Mesenchymal stem cell (in vitro differentiated cells and primary cell): ENCODE results near the gene IRF2BP1.

Experiments
- DNase-seq: peaks from one replicate; pipeline ENCODE4 v3.0.0-alpha.2; 2013
- H2AFZ ChIP-seq: one replicate; pipeline ENCODE4 v1.6.1; 2013; ENCODE audit warnings: low read depth, mild to moderate bottlenecking, control low read depth, inconsistent platforms, low read length, moderate library complexity
- H2AK5ac ChIP-seq: 2 replicates; pipeline ENCODE4 v1.6.1; 2013; ENCODE audit warnings: low read length, moderate library complexity, mild to moderate bottlenecking, inconsistent platforms; ENCODE audit not compliant: severe bottlenecking
- H2BK120ac ChIP-seq: one replicate; pipeline ENCODE4 v1.6.1; 2013; ENCODE audit warnings: low read depth, mild to moderate bottlenecking, inconsistent platforms, low read length, moderate library complexity
- H2BK12ac ChIP-seq, 2 experiments: one replicate each; pipeline ENCODE4 v1.6.1; 2013; ENCODE audit warnings: inconsistent platforms in 2 of 2, low read length in 2 of 2, mild to moderate bottlenecking in 2 of 2, moderate library complexity in 2 of 2, control low read depth in 1 of 2
- H2BK15ac ChIP-seq: one replicate; pipeline ENCODE4 v1.6.1; 2013; ENCODE audit warnings: mild to moderate bottlenecking, low read depth, inconsistent platforms; ENCODE audit not compliant: poor library complexity, severe bottlenecking
- H2BK5ac ChIP-seq: 2 replicates; pipeline ENCODE4 v1.6.1; 2013; ENCODE audit warnings: low read depth, mild to moderate bottlenecking, low read length, control low read depth, inconsistent platforms; ENCODE audit not compliant: poor library complexity, severe bottlenecking
- H3K14ac ChIP-seq, 2 experiments: one replicate each; pipeline ENCODE4 v1.6.1; 2013; ENCODE audit warnings: inconsistent platforms in 2 of 2, low read length in 2 of 2, control low read depth in 1 of 2, mild to moderate bottlenecking in 1 of 2, moderate library complexity in 1 of 2
- H3K18ac ChIP-seq, 2 experiments: one replicate each; pipeline ENCODE4 v1.6.1; 2013; ENCODE audit warnings: inconsistent platforms in 2 of 2, low read length in 2 of 2, control low read depth in 1 of 2, low read depth in 1 of 2, mild to moderate bottlenecking in 1 of 2
- H3K23ac ChIP-seq, 2 experiments: one replicate each; pipeline ENCODE4 v1.6.1; 2013; ENCODE audit warnings: inconsistent platforms in 2 of 2, low read length in 2 of 2, mild to moderate bottlenecking in 2 of 2, moderate library complexity in 2 of 2, control low read depth in 1 of 2
- H3K27ac ChIP-seq: 2 replicates; pipeline ENCODE4 v1.5.1; 2013; ENCODE audit warnings: mild to moderate bottlenecking, moderate library complexity, low read length, control low read depth, inconsistent platforms; ENCODE audit not compliant: poor library complexity, severe bottlenecking
- H3K27me3 ChIP-seq, 2 experiments: 2 replicates each; pipeline versions ENCODE4 v1.6.1 to v1.7.0; 2013; ENCODE audit warnings: low read length in 2 of 2, mild to moderate bottlenecking in 2 of 2, moderate library complexity in 2 of 2, control low read depth in 1 of 2, inconsistent platforms in 1 of 2; ENCODE audit not compliant: control insufficient read depth in 1 of 2, insufficient read depth in 1 of 2
- H3K36me3 ChIP-seq, 2 experiments: 2 replicates each; pipeline versions ENCODE4 v1.6.1 to v1.7.0; 2013; ENCODE audit warnings: low read length in 2 of 2, control low read depth in 1 of 2, inconsistent platforms in 1 of 2, low read depth in 1 of 2, mild to moderate bottlenecking in 1 of 2; ENCODE audit not compliant: insufficient read depth in 2 of 2, control insufficient read depth in 1 of 2
- H3K4ac ChIP-seq, 2 experiments: one replicate each; pipeline ENCODE4 v1.6.1; 2013; ENCODE audit warnings: inconsistent platforms in 2 of 2, low read length in 2 of 2, mild to moderate bottlenecking in 2 of 2, moderate library complexity in 2 of 2, control low read depth in 1 of 2, low read depth in 1 of 2
- H3K4me1 ChIP-seq: 2 replicates; pipeline ENCODE4 v1.6.1; 2013; ENCODE audit warnings: low read depth, low read length, control low read depth; ENCODE audit not compliant: control insufficient read depth, insufficient read depth
- H3K4me2 ChIP-seq: 2 replicates; pipeline ENCODE4 v1.6.1; 2013; ENCODE audit warnings: low read length, mild to moderate bottlenecking, inconsistent platforms; ENCODE audit not compliant: poor library complexity, severe bottlenecking
- H3K4me3 ChIP-seq, 2 experiments: 2 replicates each; pipeline versions ENCODE4 v1.5.1 to v1.7.0; 2013; ENCODE audit warnings: low read length in 2 of 2, mild to moderate bottlenecking in 2 of 2, control low read depth in 1 of 2, low read depth in 1 of 2; ENCODE audit not compliant: insufficient read depth in 1 of 2
- H3K79me1 ChIP-seq: replicated peaks from 2 replicates; pipeline ENCODE4 v1.6.1; 2013; ENCODE audit warnings: mild to moderate bottlenecking, control low read depth, low read length, inconsistent platforms; ENCODE audit not compliant: poor library complexity, severe bottlenecking
- H3K9ac ChIP-seq: 2 replicates; pipeline ENCODE4 v1.7.0; 2013; ENCODE audit warnings: mild to moderate bottlenecking, low read length, moderate library complexity
- H3K9me3 ChIP-seq: 2 replicates; pipeline ENCODE4 v1.7.0; 2013; ENCODE audit warnings: mild to moderate bottlenecking, low read length; ENCODE audit not compliant: control insufficient read depth
- H4K8ac ChIP-seq: one replicate; pipeline ENCODE4 v1.6.1; 2013; ENCODE audit warnings: inconsistent platforms, mild to moderate bottlenecking, low read length, moderate library complexity
- H4K91ac ChIP-seq: one replicate; pipeline ENCODE4 v1.6.1; 2013; ENCODE audit warnings: mild to moderate bottlenecking, low read length, inconsistent platforms
- WGBS: methylation state at CpG from one replicate; pipeline ENCODE4 v1.1.7; 2013; ENCODE audit warnings: mixed read lengths; 5-methylcytosine and 5-hydroxymethylcytosine counted together

The IRF2BP1 gene

DNA sequence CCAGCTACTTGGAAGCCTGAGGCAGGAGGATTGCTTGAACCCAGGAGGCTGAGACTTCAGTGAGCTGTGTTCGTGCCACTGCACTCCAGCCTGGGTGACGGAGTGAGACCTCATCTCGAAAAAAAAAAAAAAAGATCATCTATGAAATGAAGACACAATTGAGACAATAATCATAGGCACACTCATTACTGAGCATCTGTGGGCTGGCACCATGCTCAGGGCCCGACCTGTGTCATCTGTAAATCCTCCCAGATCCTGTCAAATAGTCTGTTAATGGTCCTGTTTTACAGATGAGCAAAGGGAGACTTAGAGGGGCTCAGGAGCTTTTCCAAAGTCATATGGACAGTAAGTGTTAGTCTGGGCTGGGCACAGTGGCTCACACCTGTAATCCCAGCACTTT lies 32.8 kb upstream of the IRF2BP1 start:
- Histone ChIP-seq H2BK15ac (no peak overlapping the region), H3K4me2 (no peak overlapping the region), H3K36me3 (no peaks in the 10 kb centered on the region), H3K27ac (no peak overlapping the region), H3K18ac (no peak overlapping the region), H2AK5ac (no peak overlapping the region), H2AFZ (no peak overlapping the region), H3K4me1 (no peaks in the 10 kb centered on the region), H3K4ac (no peak overlapping the region), H4K91ac (no peak overlapping the region), H3K9me3 (no peaks in the 10 kb centered on the region), H3K23ac (no peak overlapping the region), H3K9ac (no peak overlapping the region), H3K27me3 (peaks cover 9 to 49% of the 10 kb centered on the region in 2 experiments), H2BK5ac (no peak overlapping the region), H3K14ac (no peak overlapping the region), H3K79me1 (no peaks in the 10 kb centered on the region), H2BK120ac (no peak overlapping the region), H4K8ac (no peak overlapping the region), H2BK12ac (no peak overlapping the region), H3K4me3 (no peak overlapping the region)
- DNase-seq = no peak
- 72% methylated on average over 3 of the region's 4 CpGs for WGBS

DNA sequence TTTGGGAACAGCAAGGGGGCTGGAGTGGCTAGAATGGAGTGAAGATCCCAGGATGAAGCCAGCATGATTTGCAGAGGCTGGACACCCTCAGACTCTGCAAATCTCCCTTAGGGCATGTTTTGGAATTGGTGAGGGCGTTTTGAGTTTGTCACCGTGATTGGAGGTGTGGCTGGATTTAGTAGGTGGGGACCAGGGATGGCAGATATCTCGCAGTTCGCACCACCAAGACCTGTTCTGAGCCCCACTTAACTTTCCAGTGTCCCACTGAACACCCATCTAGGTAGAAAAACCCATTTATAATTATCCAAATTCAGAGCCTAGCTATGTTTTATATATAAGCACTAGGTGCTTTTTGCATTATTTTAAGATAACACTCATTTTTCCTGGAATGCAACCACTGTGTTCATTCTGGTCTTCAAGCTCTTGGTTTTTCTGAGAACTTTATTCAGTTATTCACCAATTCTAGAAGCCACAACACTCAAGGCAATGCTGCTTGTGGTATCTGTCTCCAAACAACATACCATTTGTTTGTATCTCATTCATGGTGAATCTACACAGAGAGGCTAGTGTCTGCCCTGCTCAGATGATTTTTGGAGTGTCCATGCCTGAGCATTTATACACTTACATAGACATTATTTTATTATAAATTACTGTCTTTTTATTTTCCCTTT lies 31.6 kb upstream of the IRF2BP1 start:
- Histone ChIP-seq H3K4me2 (no peak overlapping the region), H3K14ac (no peak overlapping the region), H3K18ac (no peak overlapping the region), H2BK120ac (no peak overlapping the region), H3K9ac (no peak overlapping the region), H2AFZ (no peak overlapping the region), H3K4me1 (no peaks in the 10 kb centered on the region), H3K4me3 (no peak overlapping the region), H3K4ac (no peak overlapping the region), H3K27ac (no peak overlapping the region), H2AK5ac (no peak overlapping the region), H2BK5ac (no peak overlapping the region), H3K36me3 (no peaks in the 10 kb centered on the region), H3K9me3 (no peaks in the 10 kb centered on the region), H3K23ac (no peak overlapping the region), H2BK12ac (no peak overlapping the region), H4K8ac (no peak overlapping the region), H3K79me1 (no peaks in the 10 kb centered on the region), H3K27me3 (peaks cover 9 to 57% of the 10 kb centered on the region in 2 experiments), H2BK15ac (no peak overlapping the region), H4K91ac (no peak overlapping the region)
- WGBS = 80% methylated on average over 1 of the region's 4 CpGs
- no peak for DNase-seq

DNA sequence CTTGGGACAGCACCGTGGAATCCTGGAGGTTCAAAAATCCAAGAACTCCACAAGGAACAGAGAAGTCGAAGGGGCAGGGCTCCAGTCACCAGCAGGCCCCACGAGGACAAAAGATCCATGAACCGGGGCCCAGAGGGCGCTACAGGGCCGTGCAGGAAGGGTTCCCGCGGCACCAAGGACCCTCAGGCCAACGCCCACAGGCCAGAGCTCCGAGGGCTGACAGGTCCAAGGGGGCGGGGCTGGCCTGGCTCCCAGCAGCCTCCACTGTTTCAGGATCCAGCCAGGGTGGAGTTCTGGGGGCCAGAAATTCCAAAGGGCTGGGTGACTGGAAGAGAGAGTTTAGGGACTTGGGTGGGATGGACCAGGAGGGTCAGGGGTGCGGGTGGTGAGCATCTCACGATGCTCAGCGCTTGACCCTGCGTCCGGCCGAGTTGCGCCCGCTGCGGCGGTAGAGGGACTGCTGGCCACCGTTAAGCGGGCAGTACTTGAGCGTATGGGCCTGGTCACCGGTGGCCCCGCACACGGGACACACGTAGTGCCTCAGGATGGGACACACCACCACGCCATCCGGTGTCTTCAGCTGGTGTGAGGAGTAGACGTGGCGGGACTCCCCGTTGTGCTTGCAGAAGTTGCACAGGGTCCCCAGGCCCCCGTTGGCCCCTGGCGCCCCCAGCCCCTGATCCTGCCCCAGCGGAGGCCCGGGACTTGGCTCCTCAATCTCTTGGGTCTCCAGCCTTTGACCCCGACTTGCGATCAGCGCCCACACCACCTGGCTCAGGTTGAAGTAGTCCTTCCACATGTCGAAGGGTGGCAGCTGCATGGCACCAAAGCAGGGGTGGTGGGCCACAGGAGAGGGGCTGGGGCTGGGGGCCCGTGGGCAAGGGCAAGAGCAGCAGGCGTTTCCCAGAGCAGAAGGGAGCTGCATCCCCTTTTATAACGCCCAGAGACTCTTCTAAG lies 28.2 kb upstream of the IRF2BP1 start, which contains the start of gene NANOS2:
TSS of gene NANOS2 (minus strand) at position 905 of the 957 bp plus-strand sequence. CDS start at position 820, 85 bp downstream.
- DNase-seq = no peak
- Histone ChIP-seq H3K27ac (no peak within 1 kb of the TSS), H3K36me3 (no peaks in the 10 kb centered on the region), H3K9me3 (no peaks in the 10 kb centered on the region), H2BK12ac (no peak within 1 kb of the TSS), H3K79me1 (no peaks in the 10 kb centered on the region), H2BK15ac (no peak within 1 kb of the TSS), H3K4me2 (no peak within 1 kb of the TSS), H3K4me1 (no peaks in the 10 kb centered on the region), H4K8ac (no peak within 1 kb of the TSS), H3K14ac (no peak within 1 kb of the TSS), H3K23ac (no peak within 1 kb of the TSS), H3K4me3 (no peak within 1 kb of the TSS), H3K27me3 (peaks cover 5 to 62% of the 10 kb centered on the region in 2 experiments), H2AFZ (no peak within 1 kb of the TSS), H4K91ac (no peak within 1 kb of the TSS), H3K4ac (no peak within 1 kb of the TSS), H2BK120ac (no peak within 1 kb of the TSS), H3K18ac (no peak within 1 kb of the TSS), H2AK5ac (no peak within 1 kb of the TSS), H3K9ac (no peak within 1 kb of the TSS), H2BK5ac (no peak within 1 kb of the TSS)
- 70% methylated on average over 44 of the region's 44 CpGs for WGBS

DNA sequence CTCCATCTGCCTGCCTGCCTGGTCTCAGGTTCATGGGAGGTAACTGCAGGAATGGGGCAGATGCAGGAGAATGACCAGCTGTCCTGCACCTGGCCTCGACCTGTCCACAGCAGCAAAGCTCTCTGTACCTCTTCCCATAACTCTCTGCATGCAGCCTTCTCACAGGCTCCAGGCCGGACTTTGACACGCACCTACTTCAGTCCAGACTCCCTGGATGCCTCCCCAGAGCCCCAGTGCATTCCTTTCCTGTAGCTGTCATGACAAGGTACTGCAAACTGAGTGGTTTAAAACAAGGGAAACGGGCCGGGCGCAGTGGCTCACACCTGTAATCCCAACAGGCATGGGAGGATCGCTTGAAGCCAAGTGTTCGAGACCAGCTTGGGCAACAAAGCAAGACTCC lies 25.4 kb upstream of the IRF2BP1 start:
- Histone ChIP-seq H3K4me1 (no peaks in the 10 kb centered on the region), H2BK5ac (no peak overlapping the region), H4K8ac (no peak overlapping the region), H3K4ac (no peak overlapping the region), H3K79me1 (no peaks in the 10 kb centered on the region), H2AK5ac (no peak overlapping the region), H3K27ac (no peak overlapping the region), H3K23ac (peak overlapping the region in 1 of 2 experiments; percentile 17), H3K9me3 (no peaks in the 10 kb centered on the region), H3K27me3 (peaks cover 0 to 44% of the 10 kb centered on the region in 2 experiments), H3K9ac (no peak overlapping the region), H3K14ac (no peak overlapping the region), H4K91ac (no peak overlapping the region), H3K4me2 (no peak overlapping the region), H3K4me3 (no peak overlapping the region), H2BK15ac (no peak overlapping the region), H2BK12ac (no peak overlapping the region), H2BK120ac (no peak overlapping the region), H2AFZ (no peak overlapping the region), H3K18ac (no peak overlapping the region), H3K36me3 (no peaks in the 10 kb centered on the region)
- DNase-seq = no peak
- WGBS = 72% methylated on average over 8 of the region's 8 CpGs
